ENCODE measurements around the gene COA1.

- TF ChIP-seq, protein P1, sequence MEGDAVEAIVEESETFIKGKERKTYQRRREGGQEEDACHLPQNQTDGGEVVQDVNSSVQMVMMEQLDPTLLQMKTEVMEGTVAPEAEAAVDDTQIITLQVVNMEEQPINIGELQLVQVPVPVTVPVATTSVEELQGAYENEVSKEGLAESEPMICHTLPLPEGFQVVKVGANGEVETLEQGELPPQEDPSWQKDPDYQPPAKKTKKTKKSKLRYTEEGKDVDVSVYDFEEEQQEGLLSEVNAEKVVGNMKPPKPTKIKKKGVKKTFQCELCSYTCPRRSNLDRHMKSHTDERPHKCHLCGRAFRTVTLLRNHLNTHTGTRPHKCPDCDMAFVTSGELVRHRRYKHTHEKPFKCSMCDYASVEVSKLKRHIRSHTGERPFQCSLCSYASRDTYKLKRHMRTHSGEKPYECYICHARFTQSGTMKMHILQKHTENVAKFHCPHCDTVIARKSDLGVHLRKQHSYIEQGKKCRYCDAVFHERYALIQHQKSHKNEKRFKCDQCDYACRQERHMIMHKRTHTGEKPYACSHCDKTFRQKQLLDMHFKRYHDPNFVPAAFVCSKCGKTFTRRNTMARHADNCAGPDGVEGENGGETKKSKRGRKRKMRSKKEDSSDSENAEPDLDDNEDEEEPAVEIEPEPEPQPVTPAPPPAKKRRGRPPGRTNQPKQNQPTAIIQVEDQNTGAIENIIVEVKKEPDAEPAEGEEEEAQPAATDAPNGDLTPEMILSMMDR (IDR thresholded peaks at IDR 0.05; ENCODE audit: insufficient read depth, low read length) = no peak
- no peak for TF ChIP-seq GABPA (IDR thresholded peaks at IDR 0.05; ENCODE audit: low read depth)
- no peak for TF ChIP-seq POLR2AphosphoS5 (IDR thresholded peaks at IDR 0.05; ENCODE audit: low read depth)
Observed at GRCh38 chr7:43674559-43675436, 54.5 kb downstream of the COA1 start.
